ENCODE results near the gene PSMA1.

DNA sequence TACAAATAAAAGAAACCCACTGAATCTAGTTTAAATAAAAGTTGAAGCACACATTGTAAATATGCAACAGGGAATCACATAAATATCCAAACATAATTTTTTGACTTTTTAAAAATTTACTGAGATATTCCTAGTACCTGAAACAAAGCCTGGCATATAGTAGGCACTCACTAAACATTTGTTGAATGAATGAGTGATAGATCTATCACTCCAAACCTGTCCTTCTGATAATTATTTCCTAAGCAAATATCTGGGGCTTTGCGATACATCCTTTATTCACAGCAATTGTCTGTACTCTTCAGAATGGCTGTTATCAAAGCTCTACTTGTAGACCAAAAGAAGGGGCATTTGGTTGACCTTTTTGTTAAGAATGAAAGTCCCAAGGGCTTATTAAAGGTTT is 2.6 kb upstream of the PSMA1 start:
- TF ChIP-seq EZH2 (IDR thresholded peaks at IDR 0.05; ENCODE audit: borderline replicate concordance, insufficient read depth, low read length, poor library complexity, severe bottlenecking): no peak
- no peak for TF ChIP-seq EP300 (conservative IDR thresholded peaks at IDR 0.05; ENCODE audit: poor library complexity, severe bottlenecking)
- no peak for TF ChIP-seq POLR2AphosphoS5 (IDR thresholded peaks at IDR 0.05)
- TF ChIP-seq, protein P1, sequence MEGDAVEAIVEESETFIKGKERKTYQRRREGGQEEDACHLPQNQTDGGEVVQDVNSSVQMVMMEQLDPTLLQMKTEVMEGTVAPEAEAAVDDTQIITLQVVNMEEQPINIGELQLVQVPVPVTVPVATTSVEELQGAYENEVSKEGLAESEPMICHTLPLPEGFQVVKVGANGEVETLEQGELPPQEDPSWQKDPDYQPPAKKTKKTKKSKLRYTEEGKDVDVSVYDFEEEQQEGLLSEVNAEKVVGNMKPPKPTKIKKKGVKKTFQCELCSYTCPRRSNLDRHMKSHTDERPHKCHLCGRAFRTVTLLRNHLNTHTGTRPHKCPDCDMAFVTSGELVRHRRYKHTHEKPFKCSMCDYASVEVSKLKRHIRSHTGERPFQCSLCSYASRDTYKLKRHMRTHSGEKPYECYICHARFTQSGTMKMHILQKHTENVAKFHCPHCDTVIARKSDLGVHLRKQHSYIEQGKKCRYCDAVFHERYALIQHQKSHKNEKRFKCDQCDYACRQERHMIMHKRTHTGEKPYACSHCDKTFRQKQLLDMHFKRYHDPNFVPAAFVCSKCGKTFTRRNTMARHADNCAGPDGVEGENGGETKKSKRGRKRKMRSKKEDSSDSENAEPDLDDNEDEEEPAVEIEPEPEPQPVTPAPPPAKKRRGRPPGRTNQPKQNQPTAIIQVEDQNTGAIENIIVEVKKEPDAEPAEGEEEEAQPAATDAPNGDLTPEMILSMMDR (IDR thresholded peaks at IDR 0.05; ENCODE audit: poor library complexity, severe bottlenecking): no peak
- no peak for TF ChIP-seq TAF1 (IDR thresholded peaks at IDR 0.05; ENCODE audit: low read depth)
- TF ChIP-seq MXI1 (conservative IDR thresholded peaks at IDR 0.05; ENCODE audit: poor library complexity, severe bottlenecking): no peak
- no peak for TF ChIP-seq RAD21 (conservative IDR thresholded peaks at IDR 0.05)
- TF ChIP-seq, protein P2, sequence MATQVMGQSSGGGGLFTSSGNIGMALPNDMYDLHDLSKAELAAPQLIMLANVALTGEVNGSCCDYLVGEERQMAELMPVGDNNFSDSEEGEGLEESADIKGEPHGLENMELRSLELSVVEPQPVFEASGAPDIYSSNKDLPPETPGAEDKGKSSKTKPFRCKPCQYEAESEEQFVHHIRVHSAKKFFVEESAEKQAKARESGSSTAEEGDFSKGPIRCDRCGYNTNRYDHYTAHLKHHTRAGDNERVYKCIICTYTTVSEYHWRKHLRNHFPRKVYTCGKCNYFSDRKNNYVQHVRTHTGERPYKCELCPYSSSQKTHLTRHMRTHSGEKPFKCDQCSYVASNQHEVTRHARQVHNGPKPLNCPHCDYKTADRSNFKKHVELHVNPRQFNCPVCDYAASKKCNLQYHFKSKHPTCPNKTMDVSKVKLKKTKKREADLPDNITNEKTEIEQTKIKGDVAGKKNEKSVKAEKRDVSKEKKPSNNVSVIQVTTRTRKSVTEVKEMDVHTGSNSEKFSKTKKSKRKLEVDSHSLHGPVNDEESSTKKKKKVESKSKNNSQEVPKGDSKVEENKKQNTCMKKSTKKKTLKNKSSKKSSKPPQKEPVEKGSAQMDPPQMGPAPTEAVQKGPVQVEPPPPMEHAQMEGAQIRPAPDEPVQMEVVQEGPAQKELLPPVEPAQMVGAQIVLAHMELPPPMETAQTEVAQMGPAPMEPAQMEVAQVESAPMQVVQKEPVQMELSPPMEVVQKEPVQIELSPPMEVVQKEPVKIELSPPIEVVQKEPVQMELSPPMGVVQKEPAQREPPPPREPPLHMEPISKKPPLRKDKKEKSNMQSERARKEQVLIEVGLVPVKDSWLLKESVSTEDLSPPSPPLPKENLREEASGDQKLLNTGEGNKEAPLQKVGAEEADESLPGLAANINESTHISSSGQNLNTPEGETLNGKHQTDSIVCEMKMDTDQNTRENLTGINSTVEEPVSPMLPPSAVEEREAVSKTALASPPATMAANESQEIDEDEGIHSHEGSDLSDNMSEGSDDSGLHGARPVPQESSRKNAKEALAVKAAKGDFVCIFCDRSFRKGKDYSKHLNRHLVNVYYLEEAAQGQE (IDR thresholded peaks at IDR 0.05; ENCODE audit: borderline replicate concordance): no peak

All from neural cell (in vitro differentiated cells).